ENCODE measurements around the gene KIAA0825. TPM values are rescaled to one million over a fixed set of nuclear protein-coding genes. Genes with fewer than 3 reads are reported as not detected.
"Not testable (repeated sequence)": the region's sequence is repeated elsewhere in the genome, so short reads cannot be mapped to it uniquely, and the experiment has no call there.

Gene KIAA0825
- total and polyA plus RNA-seq, 2 donors: 0.79 to 25.5 TPM

GRCh38 chr5:94181895-94182294 is 436.5 kb downstream of the KIAA0825 start:
- Histone ChIP-seq H3K4me1 (ENCODE audit: insufficient read depth) (no peaks in the 10 kb centered on the region), H3K36me3 (ENCODE audit: insufficient read depth) (no peaks in the 10 kb centered on the region), H3K4me3 (ENCODE audit: low read depth, low read length) (no peak overlapping the region), H3K27ac (ENCODE audit: low read depth) (no peak overlapping the region)
- WGBS: 40% methylated on average over 2 of the region's 2 CpGs
- no peak for DNase-seq (ENCODE audit: extremely low spot score)

GRCh38 chr5:94180761-94181160 is 437.6 kb downstream of the KIAA0825 start:
- Histone ChIP-seq H3K27ac (ENCODE audit: low read depth) (no peak overlapping the region), H3K4me1 (ENCODE audit: insufficient read depth) (no peaks in the 10 kb centered on the region), H3K4me3 (ENCODE audit: low read depth, low read length) (no peak overlapping the region), H3K36me3 (ENCODE audit: insufficient read depth) (no peaks in the 10 kb centered on the region)
- DNase-seq (ENCODE audit: extremely low spot score): no peak

GRCh38 chr5:94175912-94176311 is 442.5 kb downstream of the KIAA0825 start:
- Histone ChIP-seq H3K4me3 (ENCODE audit: low read depth, low read length) (no peak overlapping the region), H3K36me3 (ENCODE audit: insufficient read depth) (no peaks in the 10 kb centered on the region), H3K4me1 (ENCODE audit: insufficient read depth) (no peaks in the 10 kb centered on the region), H3K27ac (ENCODE audit: low read depth) (no peak overlapping the region)
- 77% methylated on average over 1 of the region's 1 CpG for WGBS
- no peak for DNase-seq (ENCODE audit: extremely low spot score)

GRCh38 chr5:94174748-94175411 is 443.5 kb downstream of the KIAA0825 start:
- WGBS: 89% methylated on average over 2 of the region's 2 CpGs
- Histone ChIP-seq H3K4me1 (ENCODE audit: insufficient read depth) (no peaks in the 10 kb centered on the region), H3K27ac (ENCODE audit: low read depth) (no peak overlapping the region), H3K36me3 (ENCODE audit: insufficient read depth) (no peaks in the 10 kb centered on the region), H3K4me3 (ENCODE audit: low read depth, low read length) (no peak overlapping the region)
- no peak for DNase-seq (ENCODE audit: extremely low spot score)

GRCh38 chr5:94173100-94173499 is 445.3 kb downstream of the KIAA0825 start:
- Histone ChIP-seq H3K27ac (ENCODE audit: low read depth) (no peak overlapping the region), H3K36me3 (ENCODE audit: insufficient read depth) (no peaks in the 10 kb centered on the region), H3K4me1 (ENCODE audit: insufficient read depth) (no peaks in the 10 kb centered on the region), H3K4me3 (ENCODE audit: low read depth, low read length) (no peak overlapping the region)
- WGBS: 98% methylated on average over 1 of the region's 1 CpG
- no peak for DNase-seq (ENCODE audit: extremely low spot score)

GRCh38 chr5:94171070-94171469 is 447.3 kb downstream of the KIAA0825 start:
- not testable (repeated sequence) for H3K4me3 ChIP-seq (ENCODE audit: low read depth, low read length); H3K36me3 ChIP-seq (ENCODE audit: insufficient read depth); DNase-seq (ENCODE audit: extremely low spot score); H3K4me1 ChIP-seq (ENCODE audit: insufficient read depth); H3K27ac ChIP-seq (ENCODE audit: low read depth)
- 90% methylated on average over 3 of the region's 3 CpGs for WGBS

GRCh38 chr5:94170158-94170557 is 448.2 kb downstream of the KIAA0825 start:
- 94% methylated on average over 6 of the region's 6 CpGs for WGBS
- not testable (repeated sequence) for DNase-seq (ENCODE audit: extremely low spot score); H3K4me1 ChIP-seq (ENCODE audit: insufficient read depth); H3K36me3 ChIP-seq (ENCODE audit: insufficient read depth); H3K27ac ChIP-seq (ENCODE audit: low read depth); H3K4me3 ChIP-seq (ENCODE audit: low read depth, low read length)

GRCh38 chr5:94168151-94168550 is 450.3 kb downstream of the KIAA0825 start:
- WGBS: 60% methylated on average over 2 of the region's 2 CpGs
- DNase-seq (ENCODE audit: extremely low spot score): no peak
- Histone ChIP-seq H3K4me1 (ENCODE audit: insufficient read depth) (no peaks in the 10 kb centered on the region), H3K4me3 (ENCODE audit: low read depth, low read length) (no peak overlapping the region), H3K27ac (ENCODE audit: low read depth) (no peak overlapping the region), H3K36me3 (ENCODE audit: insufficient read depth) (no peaks in the 10 kb centered on the region)

GRCh38 chr5:94161801-94162200 is 456.6 kb downstream of the KIAA0825 start:
- 40% methylated on average over 1 of the region's 1 CpG for WGBS
- H3K4me1 ChIP-seq (ENCODE audit: insufficient read depth): no peaks in the 10 kb centered on the region
- H3K4me3 ChIP-seq (ENCODE audit: low read depth, low read length): no peak overlapping the region
- DNase-seq (ENCODE audit: extremely low spot score): no peak
- peaks cover 2% of the 10 kb centered on the region for H3K36me3 ChIP-seq (ENCODE audit: insufficient read depth)
- H3K27ac ChIP-seq (ENCODE audit: low read depth): no peak overlapping the region

GRCh38 chr5:94159144-94159543 is 459.3 kb downstream of the KIAA0825 start:
- H3K36me3 ChIP-seq (ENCODE audit: insufficient read depth): peaks cover 2% of the 10 kb centered on the region
- 88% methylated on average over 4 of the region's 4 CpGs for WGBS
- DNase-seq (ENCODE audit: extremely low spot score): no peak

GRCh38 chr5:94157704-94158539 is 460.5 kb downstream of the KIAA0825 start:
- WGBS: 41% methylated on average over 4 of the region's 4 CpGs
- no peak for DNase-seq (ENCODE audit: extremely low spot score)
- H3K4me3 ChIP-seq (ENCODE audit: low read depth, low read length): no peak overlapping the region

More at GRCh38 chr5:94159144-94159543, 459.3 kb downstream of the KIAA0825 start:
- Histone ChIP-seq H3K4me3 (ENCODE audit: low read depth, low read length) (no peak overlapping the region), H3K4me1 (ENCODE audit: insufficient read depth) (no peaks in the 10 kb centered on the region), H3K27ac (ENCODE audit: low read depth) (no peak overlapping the region)

GRCh38 chr5:94154672-94155071 is 463.7 kb downstream of the KIAA0825 start:
- no peak overlapping the region for H3K27ac ChIP-seq (ENCODE audit: low read depth)
- 82% methylated on average over 2 of the region's 2 CpGs for WGBS
- H3K36me3 ChIP-seq (ENCODE audit: insufficient read depth): no peaks in the 10 kb centered on the region
- H3K4me1 ChIP-seq (ENCODE audit: insufficient read depth): no peaks in the 10 kb centered on the region
- no peak for DNase-seq (ENCODE audit: extremely low spot score)
- no peak overlapping the region for H3K4me3 ChIP-seq (ENCODE audit: low read depth, low read length)

More at GRCh38 chr5:94157704-94158539, 460.5 kb downstream of the KIAA0825 start:
- Histone ChIP-seq H3K36me3 (ENCODE audit: insufficient read depth) (peaks cover 2% of the 10 kb centered on the region), H3K27ac (ENCODE audit: low read depth) (no peak overlapping the region), H3K4me1 (ENCODE audit: insufficient read depth) (no peaks in the 10 kb centered on the region)

- WGBS: 82% methylated on average over 3 of the region's 3 CpGs
- no peak overlapping the region for H3K27ac ChIP-seq (ENCODE audit: low read depth)
- H3K4me3 ChIP-seq (ENCODE audit: low read depth, low read length): no peak overlapping the region
- DNase-seq (ENCODE audit: extremely low spot score): no peak
- H3K36me3 ChIP-seq (ENCODE audit: insufficient read depth): no peaks in the 10 kb centered on the region
- H3K4me1 ChIP-seq (ENCODE audit: insufficient read depth): no peaks in the 10 kb centered on the region
These were observed 464.5 kb downstream of the KIAA0825 start for GRCh38 chr5:94153736-94154450.

- H3K4me1 ChIP-seq (ENCODE audit: insufficient read depth); DNase-seq (ENCODE audit: extremely low spot score); H3K36me3 ChIP-seq (ENCODE audit: insufficient read depth); H3K27ac ChIP-seq (ENCODE audit: low read depth); H3K4me3 ChIP-seq (ENCODE audit: low read depth, low read length): not testable (repeated sequence)
These were observed 474.8 kb downstream of the KIAA0825 start for GRCh38 chr5:94143621-94144020.

Data from urinary bladder (tissue), 4 donors.